ENCODE data around the gene PLOD3. TPM values are rescaled to one million over a fixed set of nuclear protein-coding genes. Genes with fewer than 3 reads are reported as not detected.

PLOD3 gene
- total RNA-seq, 1 experiment from 2014 or later: 48.3 TPM

GRCh38 chr7:101208794-101209193 is 8.6 kb downstream of the PLOD3 start:
- Mint-ChIP-seq H3K4me1 (no peaks in the 10 kb centered on the region; the same call in 1 of the 2 replicates), H3K9me3 (no peaks in the 10 kb centered on the region), H3K4me3 (no peak overlapping the region), H3K27ac (peak overlapping the region; percentile 74), H3K36me3 (peaks cover 3% of the 10 kb centered on the region; the same call in 1 of the 2 replicates), H3K27me3 (ENCODE audit: low read depth) (no peaks in the 10 kb centered on the region)
- ATAC-seq (no peak), DNase-seq (ENCODE audit: low spot score) (no peak)
- POLR2A ChIA-PET: no interaction called here
- TF ChIP-seq ELF4 (CRISPR knock-in tag; IDR thresholded peaks at IDR 0.05; ENCODE audit: low read depth) (no peak), AR (CRISPR knock-in tag; IDR thresholded peaks at IDR 0.05) (no peak), TEAD4 (CRISPR knock-in tag; IDR thresholded peaks at IDR 0.05) (no peak), OVOL2 (CRISPR knock-in tag; IDR thresholded peaks at IDR 0.05; ENCODE audit: borderline replicate concordance) (no peak), NFE2L1 (CRISPR knock-in tag; IDR thresholded peaks at IDR 0.05) (no peak), GABPB1 (CRISPR knock-in tag; IDR thresholded peaks at IDR 0.05) (no peak)
- TF ChIP-seq, protein P1, sequence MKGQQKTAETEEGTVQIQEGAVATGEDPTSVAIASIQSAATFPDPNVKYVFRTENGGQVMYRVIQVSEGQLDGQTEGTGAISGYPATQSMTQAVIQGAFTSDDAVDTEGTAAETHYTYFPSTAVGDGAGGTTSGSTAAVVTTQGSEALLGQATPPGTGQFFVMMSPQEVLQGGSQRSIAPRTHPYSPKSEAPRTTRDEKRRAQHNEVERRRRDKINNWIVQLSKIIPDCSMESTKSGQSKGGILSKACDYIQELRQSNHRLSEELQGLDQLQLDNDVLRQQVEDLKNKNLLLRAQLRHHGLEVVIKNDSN (CRISPR knock-in tag; IDR thresholded peaks at IDR 0.05): no peak
- TF ChIP-seq, protein P2, sequence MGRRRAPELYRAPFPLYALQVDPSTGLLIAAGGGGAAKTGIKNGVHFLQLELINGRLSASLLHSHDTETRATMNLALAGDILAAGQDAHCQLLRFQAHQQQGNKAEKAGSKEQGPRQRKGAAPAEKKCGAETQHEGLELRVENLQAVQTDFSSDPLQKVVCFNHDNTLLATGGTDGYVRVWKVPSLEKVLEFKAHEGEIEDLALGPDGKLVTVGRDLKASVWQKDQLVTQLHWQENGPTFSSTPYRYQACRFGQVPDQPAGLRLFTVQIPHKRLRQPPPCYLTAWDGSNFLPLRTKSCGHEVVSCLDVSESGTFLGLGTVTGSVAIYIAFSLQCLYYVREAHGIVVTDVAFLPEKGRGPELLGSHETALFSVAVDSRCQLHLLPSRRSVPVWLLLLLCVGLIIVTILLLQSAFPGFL (CRISPR knock-in tag; IDR thresholded peaks at IDR 0.05; ENCODE audit: borderline replicate concordance): no peak
- CTCF ChIA-PET: interaction anchor here (0.7 to 1.0 kb wide), 3 partner anchors 9 to 114 kb away, joined by 3 read pairs; partner anchors contain the start of gene ZNHIT1

DNA sequence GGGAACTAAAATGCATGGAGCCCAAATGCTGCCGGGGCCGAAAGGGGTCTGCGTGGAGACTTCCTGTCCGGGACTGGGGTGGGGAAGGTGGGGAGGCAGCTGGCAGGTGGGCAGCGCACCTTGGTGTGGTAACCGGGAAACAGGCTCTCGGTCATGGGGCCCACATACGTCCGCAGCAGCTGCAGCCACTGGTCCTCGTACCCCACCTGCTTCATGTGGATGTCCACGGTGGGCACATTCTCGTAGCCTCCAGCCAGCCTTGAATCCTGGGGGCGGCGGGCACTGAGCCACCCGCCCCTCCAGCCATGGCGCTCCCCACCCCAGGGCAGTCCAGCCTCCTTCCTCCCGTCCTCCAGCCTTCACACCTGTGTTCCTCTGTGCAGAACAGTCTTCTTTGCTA is 9.9 kb downstream of the PLOD3 start:
- DNase-seq (ENCODE audit: low spot score) (no peak), ATAC-seq (no peak)
- Mint-ChIP-seq H3K9me3 (no peaks in the 10 kb centered on the region), H3K27me3 (ENCODE audit: low read depth) (peaks cover 7% of the 10 kb centered on the region), H3K4me3 (no peak overlapping the region), H3K27ac (peak overlapping the region; percentile 66; the same call in 1 of the 2 replicates), H3K36me3 (peaks cover 3% of the 10 kb centered on the region; the same call in 1 of the 2 replicates), H3K4me1 (peaks cover 6% of the 10 kb centered on the region)
- ChIA-PET POLR2A (no interaction called here), CTCF (interaction anchor here (1.2 kb wide), 1 partner anchor 15 kb away, joined by 3 read pairs; no protein-coding TSS in a partner anchor)
- TF ChIP-seq ZNF671 (CRISPR knock-in tag; IDR thresholded peaks at IDR 0.05): no peak
- TF ChIP-seq, protein P3, sequence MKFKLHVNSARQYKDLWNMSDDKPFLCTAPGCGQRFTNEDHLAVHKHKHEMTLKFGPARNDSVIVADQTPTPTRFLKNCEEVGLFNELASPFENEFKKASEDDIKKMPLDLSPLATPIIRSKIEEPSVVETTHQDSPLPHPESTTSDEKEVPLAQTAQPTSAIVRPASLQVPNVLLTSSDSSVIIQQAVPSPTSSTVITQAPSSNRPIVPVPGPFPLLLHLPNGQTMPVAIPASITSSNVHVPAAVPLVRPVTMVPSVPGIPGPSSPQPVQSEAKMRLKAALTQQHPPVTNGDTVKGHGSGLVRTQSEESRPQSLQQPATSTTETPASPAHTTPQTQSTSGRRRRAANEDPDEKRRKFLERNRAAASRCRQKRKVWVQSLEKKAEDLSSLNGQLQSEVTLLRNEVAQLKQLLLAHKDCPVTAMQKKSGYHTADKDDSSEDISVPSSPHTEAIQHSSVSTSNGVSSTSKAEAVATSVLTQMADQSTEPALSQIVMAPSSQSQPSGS (CRISPR knock-in tag; IDR thresholded peaks at IDR 0.05; ENCODE audit: borderline replicate concordance, low read depth): no peak
- TF ChIP-seq JAZF1 (CRISPR knock-in tag; IDR thresholded peaks at IDR 0.05): no peak
- TF ChIP-seq, protein P2 (CRISPR knock-in tag; IDR thresholded peaks at IDR 0.05; ENCODE audit: borderline replicate concordance): no peak
- no peak for TF ChIP-seq TEAD4 (CRISPR knock-in tag; IDR thresholded peaks at IDR 0.05)
- no peak for TF ChIP-seq ZNF425 (CRISPR knock-in tag; conservative IDR thresholded peaks at IDR 0.05)
- TF ChIP-seq, protein P4, sequence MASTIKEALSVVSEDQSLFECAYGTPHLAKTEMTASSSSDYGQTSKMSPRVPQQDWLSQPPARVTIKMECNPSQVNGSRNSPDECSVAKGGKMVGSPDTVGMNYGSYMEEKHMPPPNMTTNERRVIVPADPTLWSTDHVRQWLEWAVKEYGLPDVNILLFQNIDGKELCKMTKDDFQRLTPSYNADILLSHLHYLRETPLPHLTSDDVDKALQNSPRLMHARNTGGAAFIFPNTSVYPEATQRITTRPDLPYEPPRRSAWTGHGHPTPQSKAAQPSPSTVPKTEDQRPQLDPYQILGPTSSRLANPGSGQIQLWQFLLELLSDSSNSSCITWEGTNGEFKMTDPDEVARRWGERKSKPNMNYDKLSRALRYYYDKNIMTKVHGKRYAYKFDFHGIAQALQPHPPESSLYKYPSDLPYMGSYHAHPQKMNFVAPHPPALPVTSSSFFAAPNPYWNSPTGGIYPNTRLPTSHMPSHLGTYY (CRISPR knock-in tag; IDR thresholded peaks at IDR 0.05): no peak
- no peak for TF ChIP-seq ZNF396 (CRISPR knock-in tag; IDR thresholded peaks at IDR 0.05; ENCODE audit: borderline replicate concordance)

Data from WTC11 (cell line).